Type B pancreatic cell (in vitro differentiated cells): ENCODE data around the gene SWT1. TPM values are rescaled to one million over a fixed set of nuclear protein-coding genes. Genes with fewer than 3 reads are reported as not detected.
A peak's percentile ranks its signal among the peaks of the same experiment; 100 is the strongest.
"Not testable (repeated sequence)": the region's sequence is repeated elsewhere in the genome, so short reads cannot be mapped to it uniquely, and the experiment has no call there.

Experiments
- DNase-seq: peaks from one replicate; pipeline ENCODE4 v3.0.0; 2021; ENCODE audit warnings: mixed read lengths; ENCODE audit not compliant: unreplicated experiment; ENCODE audit errors: extremely low spot score
- H3K27ac Mint-ChIP-seq: 2 replicates; pipeline ENCODE4 v1.8.0; 2021; ENCODE audit warnings: mild to moderate bottlenecking, mixed read lengths
- H3K27me3 Mint-ChIP-seq: 2 replicates; pipeline ENCODE4 v1.8.0; 2021; ENCODE audit warnings: mixed read lengths
- H3K36me3 Mint-ChIP-seq: 2 replicates; pipeline ENCODE4 v1.8.0; 2021; ENCODE audit warnings: mixed read lengths
- H3K4me1 Mint-ChIP-seq: one replicate; pipeline ENCODE4 v1.8.0; 2021; ENCODE audit warnings: mixed read lengths; ENCODE audit not compliant: unreplicated experiment
- H3K4me3 Mint-ChIP-seq: 2 replicates; pipeline ENCODE4 v1.8.0; 2021; ENCODE audit warnings: mild to moderate bottlenecking, mixed read lengths
- H3K9me3 Mint-ChIP-seq: 2 replicates; pipeline ENCODE4 v1.8.0; 2021; ENCODE audit warnings: mixed read lengths
- CTCF ChIP-seq: fragments of 200-600 bp; sonication (generic); conservative IDR thresholded peaks from 2 replicates; pipeline ENCODE4 v1.5.0; 2021; ENCODE audit warnings: antibody characterized with exemption, mild to moderate bottlenecking
- total RNA-seq: library from RNA; stranded (reverse); gene quantifications from 2 replicates; pipeline ENCODE4 v1.2.1, GENCODE V29; 2021; ENCODE audit warnings: low replicate concordance

The SWT1 gene
- total RNA-seq, 1 donor from 2014 or later, result 6.2 TPM

- H3K27ac Mint-ChIP-seq, H3K4me1 Mint-ChIP-seq, H3K36me3 Mint-ChIP-seq, H3K9me3 Mint-ChIP-seq, H3K4me3 Mint-ChIP-seq, DNase-seq, H3K27me3 Mint-ChIP-seq: not testable (repeated sequence)
Measured at GRCh38 chr1:185255595-185255994, 98.6 kb downstream of the SWT1 start.

- H3K27me3 Mint-ChIP-seq, H3K4me3 Mint-ChIP-seq, H3K27ac Mint-ChIP-seq, DNase-seq, H3K4me1 Mint-ChIP-seq, H3K9me3 Mint-ChIP-seq, H3K36me3 Mint-ChIP-seq: not testable (repeated sequence)
Measured at GRCh38 chr1:185257116-185257949, 100.4 kb downstream of the SWT1 start.

- no peak overlapping the region for H3K4me3 Mint-ChIP-seq
- no peaks in the 10 kb centered on the region for H3K9me3 Mint-ChIP-seq
- peaks cover 7% of the 10 kb centered on the region for H3K4me1 Mint-ChIP-seq
- H3K27ac Mint-ChIP-seq, result no peak overlapping the region
- H3K27me3 Mint-ChIP-seq, result no peaks in the 10 kb centered on the region
- H3K36me3 Mint-ChIP-seq, result peaks cover 5% of the 10 kb centered on the region
- no peak for TF ChIP-seq CTCF
- no peak for DNase-seq
Measured at GRCh38 chr1:185257950-185258208, 100.9 kb downstream of the SWT1 start.

- H3K36me3 Mint-ChIP-seq, result peaks cover 5% of the 10 kb centered on the region
- H3K9me3 Mint-ChIP-seq, result no peaks in the 10 kb centered on the region
- peaks cover 7% of the 10 kb centered on the region for H3K4me1 Mint-ChIP-seq
- no peaks in the 10 kb centered on the region for H3K27me3 Mint-ChIP-seq
- H3K4me3 Mint-ChIP-seq, result no peak overlapping the region
- DNase-seq, result no peak
- TF ChIP-seq CTCF, result no peak
- H3K27ac Mint-ChIP-seq, result peak overlapping the region; percentile 30
Measured at GRCh38 chr1:185258676-185259075, 101.7 kb downstream of the SWT1 start.

- Mint-ChIP-seq H3K4me1 (peaks cover 7% of the 10 kb centered on the region), H3K27me3 (no peaks in the 10 kb centered on the region), H3K9me3 (no peaks in the 10 kb centered on the region), H3K4me3 (no peak overlapping the region), H3K36me3 (peaks cover 5% of the 10 kb centered on the region), H3K27ac (no peak overlapping the region)
- no peak for TF ChIP-seq CTCF
- DNase-seq, result no peak
Measured at GRCh38 chr1:185260611-185261010, 103.6 kb downstream of the SWT1 start.

- Mint-ChIP-seq H3K4me1 (peaks cover 7% of the 10 kb centered on the region), H3K9me3 (no peaks in the 10 kb centered on the region), H3K27ac (no peak overlapping the region), H3K27me3 (no peaks in the 10 kb centered on the region), H3K4me3 (no peak overlapping the region), H3K36me3 (peaks cover 5% of the 10 kb centered on the region)
- no peak for TF ChIP-seq CTCF
- DNase-seq, result no peak
Measured at GRCh38 chr1:185262151-185262550, 105.2 kb downstream of the SWT1 start.

- no peak overlapping the region for H3K4me3 Mint-ChIP-seq
- no peak for TF ChIP-seq CTCF
- no peaks in the 10 kb centered on the region for H3K9me3 Mint-ChIP-seq
- peaks cover 7% of the 10 kb centered on the region for H3K4me1 Mint-ChIP-seq
- H3K27ac Mint-ChIP-seq, result no peak overlapping the region
- no peak for DNase-seq
- H3K27me3 Mint-ChIP-seq, result no peaks in the 10 kb centered on the region
- H3K36me3 Mint-ChIP-seq, result peaks cover 5% of the 10 kb centered on the region
Measured at GRCh38 chr1:185263292-185263691, 106.3 kb downstream of the SWT1 start.
